IMR-90 (cell line): ENCODE measurements around the gene PLCL2. TPM values are rescaled to one million over a fixed set of nuclear protein-coding genes. Genes with fewer than 3 reads are reported as not detected.

Source experiments
- ATAC-seq: fragments of 200-7000 bp; cut with Tn5 transposase; 2 replicates; pipeline ENCODE4 v1.9.1; 2020; ENCODE audit warnings: low read depth, mild to moderate bottlenecking, moderate library complexity
- BruUV-seq: library from RNA; stranded (reverse); fragments of 400-500 nt; replicated peaks from 2 replicates; lab custom pipeline; 2021; lab: Mats Ljungman, UMichigan
- CTCF ChIA-PET: fragments of 300-600 bp; formaldehyde crosslinking; extraction: SDS; loops from one replicate; lab custom pipeline; 2021; ENCODE audit warnings: antibody characterized with exemption; lab: Yijun Ruan, JAX
- POLR2A ChIA-PET: fragments of 300-600 bp; sonication (Branson Sonifier 250); formaldehyde crosslinking; loops from one replicate; lab custom pipeline; 2022; ENCODE audit warnings: antibody characterized with exemption; ENCODE audit not compliant: unreplicated experiment; lab: Charles Lee
- DNase-seq: peaks from one replicate; pipeline ENCODE4 v3.0.0; 2013
- H2AFZ ChIP-seq: replicated peaks from 2 replicates; pipeline ENCODE3; 2013; ENCODE audit warnings: low read length, mild to moderate bottlenecking; ENCODE audit not compliant: poor library complexity
- H2AK5ac ChIP-seq: 2 replicates; pipeline ENCODE4 v1.6.1; 2013; ENCODE audit warnings: low read depth, low read length, inconsistent platforms
- H2AK9ac ChIP-seq: replicated peaks from 2 replicates; pipeline ENCODE3; 2013; ENCODE audit warnings: mild to moderate bottlenecking, low read depth, low read length, moderate library complexity; ENCODE audit not compliant: poor library complexity
- H2BK120ac ChIP-seq: 2 replicates; pipeline ENCODE4 v1.6.1; 2013; ENCODE audit warnings: low read depth, low read length, inconsistent platforms
- H2BK15ac ChIP-seq: 3 replicates; pipeline ENCODE4 v1.6.1; 2013; ENCODE audit warnings: low read depth, low read length, inconsistent platforms
- H2BK20ac ChIP-seq: 2 replicates; pipeline ENCODE4 v1.6.1; 2013; ENCODE audit warnings: low read depth, mild to moderate bottlenecking, inconsistent platforms, low read length, moderate library complexity
- H2BK5ac ChIP-seq: 2 replicates; pipeline ENCODE4 v1.6.1; 2013; ENCODE audit warnings: mild to moderate bottlenecking, low read depth, low read length, inconsistent platforms; ENCODE audit not compliant: poor library complexity, severe bottlenecking
- H3K14ac ChIP-seq: replicated peaks from 2 replicates; pipeline ENCODE4 v1.6.1; 2013; ENCODE audit warnings: low read depth, low read length, inconsistent platforms
- H3K18ac ChIP-seq: 2 replicates; pipeline ENCODE4 v1.6.1; 2013; ENCODE audit warnings: low read depth, low read length, control low read depth
- H3K23ac ChIP-seq: 2 replicates; pipeline ENCODE4 v1.6.1; 2013; ENCODE audit warnings: low read depth, low read length, inconsistent platforms
- H3K27ac ChIP-seq: 2 replicates; pipeline ENCODE4 v1.5.1; 2013; ENCODE audit warnings: mild to moderate bottlenecking, control low read depth, low read length; ENCODE audit not compliant: insufficient read depth
- H3K27me3 ChIP-seq: 2 replicates; pipeline ENCODE4 v1.6.1; 2013; ENCODE audit warnings: low read length; ENCODE audit not compliant: control insufficient read depth, insufficient read depth
- H3K36me3 ChIP-seq: 2 replicates; pipeline ENCODE4 v1.6.1; 2013; ENCODE audit warnings: low read length, mixed read lengths; ENCODE audit not compliant: control insufficient read depth, insufficient read depth
- H3K4ac ChIP-seq: 2 replicates; pipeline ENCODE4 v1.6.1; 2013; ENCODE audit warnings: low read depth, low read length, inconsistent platforms
- H3K4me1 ChIP-seq: 2 replicates; pipeline ENCODE4 v1.6.1; 2013; ENCODE audit warnings: low read length, mixed read lengths; ENCODE audit not compliant: control insufficient read depth, insufficient read depth
- H3K4me2 ChIP-seq: 2 replicates; pipeline ENCODE4 v1.6.1; 2013; ENCODE audit warnings: low read depth, mild to moderate bottlenecking, control low read depth, low read length, moderate library complexity
- H3K4me3 ChIP-seq: 2 replicates; pipeline ENCODE4 v1.5.1; 2013; ENCODE audit warnings: low read depth, mild to moderate bottlenecking, control low read depth, low read length, moderate library complexity; ENCODE audit not compliant: insufficient read depth
- H3K56ac ChIP-seq: 2 replicates; pipeline ENCODE4 v1.6.1; 2013; ENCODE audit warnings: low read length, inconsistent platforms; ENCODE audit not compliant: insufficient read depth; ENCODE audit errors: extremely low read depth
- H3K79me1 ChIP-seq, 2 experiments: 2 replicates each; pipeline ENCODE4 v1.6.1; 2013; ENCODE audit warnings: low read length in 2 of 2, inconsistent platforms in 1 of 2, low read depth in 1 of 2
- H3K9ac ChIP-seq: 2 replicates; pipeline ENCODE4 v1.6.1; 2013; ENCODE audit warnings: low read depth, low read length, control low read depth
- H3K9me1 ChIP-seq: 2 replicates; pipeline ENCODE4 v1.6.1; 2013; ENCODE audit warnings: low read length, inconsistent platforms; ENCODE audit not compliant: insufficient read depth
- H3K9me3 ChIP-seq: 2 replicates; pipeline ENCODE4 v1.6.1; 2013; ENCODE audit warnings: low read length; ENCODE audit not compliant: control insufficient read depth, insufficient read depth
- H4K20me1 ChIP-seq: 2 replicates; pipeline ENCODE4 v1.6.1; 2013; ENCODE audit warnings: low read length, inconsistent platforms; ENCODE audit not compliant: insufficient read depth
- H4K5ac ChIP-seq: 2 replicates; pipeline ENCODE4 v1.6.1; 2013; ENCODE audit warnings: mild to moderate bottlenecking, low read depth, low read length, control low read depth
- H4K8ac ChIP-seq, 2 experiments: 2 replicates each; pipeline ENCODE4 v1.6.1; 2013; ENCODE audit warnings: low read depth in 2 of 2, low read length in 2 of 2, control low read depth in 1 of 2, inconsistent platforms in 1 of 2
- H4K91ac ChIP-seq: 2 replicates; pipeline ENCODE4 v1.6.1; 2013; ENCODE audit warnings: low read depth, low read length, inconsistent platforms; ENCODE audit not compliant: insufficient read depth
- BHLHE40 ChIP-seq: fragments of 150-350 bp; IDR thresholded peaks from 2 replicates; pipeline ENCODE4 v1.6.1; 2016; ENCODE audit warnings: mild to moderate bottlenecking, low read depth, low read length
- CHD1 ChIP-seq: IDR thresholded peaks from 2 replicates; pipeline ENCODE4 v1.6.1; 2012; ENCODE audit warnings: low read depth, low read length, improper control_type of control experiment
- ELK1 ChIP-seq: fragments of 150-350 bp; IDR thresholded peaks from 2 replicates; pipeline ENCODE4 v1.6.1; 2016; ENCODE audit warnings: low read depth, mild to moderate bottlenecking, low read length, moderate library complexity, borderline replicate concordance
- MAFK ChIP-seq: IDR thresholded peaks from 2 replicates; pipeline ENCODE4 v1.6.1; 2012; ENCODE audit warnings: low read depth, low read length, improper control_type of control experiment
- NFE2L2 ChIP-seq: fragments of 150-350 bp; IDR thresholded peaks from 2 replicates; pipeline ENCODE4 v1.6.1; 2016; ENCODE audit warnings: low read depth, mild to moderate bottlenecking, low read length
- RCOR1 ChIP-seq: IDR thresholded peaks from 2 replicates; pipeline ENCODE4 v1.6.1; 2012; ENCODE audit warnings: mild to moderate bottlenecking, low read length, improper control_type of control experiment; ENCODE audit not compliant: insufficient replicate concordance
- SMC3 ChIP-seq: fragments of 150-350 bp; IDR thresholded peaks from 2 replicates; pipeline ENCODE4 v1.6.1; 2016; ENCODE audit warnings: low read depth, mild to moderate bottlenecking, antibody characterized with exemption, low read length, moderate library complexity
- WGBS, 2 experiments: methylation state at CpG; one replicate each; pipeline versions ENCODE4 v1.1.5 to v1.1.7; 2013; ENCODE audit warnings: missing lambda C conversion rate in 2 of 2; ENCODE audit not compliant: insufficient read length in 1 of 2; ENCODE audit errors: extremely low coverage in 2 of 2; 5-methylcytosine and 5-hydroxymethylcytosine counted together
- dilution Hi-C: fragments of 300-500 bp; cut with HindIII; formaldehyde crosslinking; loops from one replicate; pipeline ENCODE4 v1.14.3; 2018; ENCODE audit warnings: low sequenced_read_pairs; ENCODE audit not compliant: unreplicated experiment
- in situ Hi-C: fragments of 300-500 bp; cut with MboI; formaldehyde crosslinking; loops from 3 replicates; pipeline ENCODE4 v1.14.3; 2019; ENCODE audit warnings: low sequenced_read_pairs, inconsistent platforms, mixed read lengths
- intact Hi-C: fragments of 100-400 bp; cut with micrococcal nuclease; formaldehyde crosslinking; loops from 2 replicates; pipeline ENCODE4 v1.10.0; 2022
- polyA plus RNA-seq, 3 experiments: library from polyadenylated mRNA; depleted of rRNA; stranded (reverse); fragments of >200 nt; gene quantifications; 2 replicates each; pipeline ENCODE4 v1.2.3, GENCODE V29; 2012; ENCODE audit warnings: low replicate concordance in 1 of 3
- total RNA-seq: library from RNA; depleted of rRNA; stranded (reverse); fragments of >200 nt; gene quantifications from 2 replicates; pipeline ENCODE4 v1.2.3, GENCODE V29; 2012

The PLCL2 gene
- total and polyA plus RNA-seq, 2 of the 4 experiments (the other 2 are of a cell fraction) = 0.92 to 3.8 TPM

- CTCF ChIA-PET = interaction anchor here (0.6 kb wide), 1 partner anchor 33 kb away, joined by 3 read pairs; no protein-coding TSS in a partner anchor
- Histone ChIP-seq H3K14ac (no peak overlapping the region), H2BK5ac (no peak overlapping the region)
These were observed 1.5 kb downstream of the PLCL2 start for GRCh38 chr3:16886303-16886683.

More at GRCh38 chr3:16886303-16886683, 1.5 kb downstream of the PLCL2 start:
- no peaks in the 10 kb centered on the region for H3K9me3 ChIP-seq
- peaks cover 4% of the 10 kb centered on the region for H3K27me3 ChIP-seq
- no peak overlapping the region for H3K27ac ChIP-seq
- peak overlapping the region; percentile 46; the same call in 1 of the 2 replicates for H3K23ac ChIP-seq
- no peak overlapping the region for H4K5ac ChIP-seq
- H3K9me1 ChIP-seq = no peaks in the 10 kb centered on the region
- H3K18ac ChIP-seq = no peak overlapping the region
- peak overlapping the region; percentile 70 for H3K4me2 ChIP-seq
- H2BK15ac ChIP-seq = no peak overlapping the region
- TF ChIP-seq CHD1 (no peak), BHLHE40 (no peak), NFE2L2 (no peak), ELK1 (no peak), MAFK (no peak), SMC3 (no peak), RCOR1 (no peak)
- no peaks in the 10 kb centered on the region for H4K20me1 ChIP-seq
- no peak overlapping the region for H2AFZ ChIP-seq
- H3K36me3 ChIP-seq = no peaks in the 10 kb centered on the region
- H2BK20ac ChIP-seq = no peak overlapping the region
- no TSS peak for BruUV-seq
- no peak overlapping the region for H2BK120ac ChIP-seq
- dilution Hi-C loops (no loop called here), intact Hi-C loops (loop anchor here (10.0 kb wide), 1 partner anchor 349 kb away; no protein-coding TSS in a partner anchor), in situ Hi-C loops (loop anchor here (25.0 kb wide), 1 partner anchor 599 kb away; no protein-coding TSS in a partner anchor)
- DNase-seq = no peak
- no peak overlapping the region for H3K4me3 ChIP-seq
- H3K4me1 ChIP-seq = peaks cover 4% of the 10 kb centered on the region; the same call in 1 of the 2 replicates
- no peak overlapping the region for H2AK9ac ChIP-seq
- H3K56ac ChIP-seq = no peak overlapping the region
- no peak overlapping the region for H4K8ac ChIP-seq
- no peak overlapping the region for H3K4ac ChIP-seq
- H3K9ac ChIP-seq = no peak overlapping the region
- no peak overlapping the region for H4K91ac ChIP-seq
- POLR2A ChIA-PET = no interaction called here
- no peak overlapping the region for H2AK5ac ChIP-seq
- H3K79me1 ChIP-seq = peaks cover 0 to 4% of the 10 kb centered on the region in 2 experiments; a peak in 1 of 4 replicates
- WGBS, 2 experiments = no CpG with 5 or more reads among the region's 3 CpGs
- ATAC-seq = no peak
